Prostate gland (tissue), 2 donors: Measurements from ENCODE around the gene C18orf63.

ENCODE experiments used
- POLR2A ChIP-seq: fragments of 450-650 bp; IDR thresholded peaks from one replicate; pipeline ENCODE4 v1.6.1; 2016; ENCODE audit warnings: antibody characterized with exemption, mild to moderate bottlenecking
- TF ChIP-seq, protein P1 (sequence below), 4 experiments: fragments of 200-600 bp in 2 of 4; fragments of 450-650 bp in 2 of 4; sonication (generic) in 2 of 4; IDR thresholded peaks; 1 replicate in 3 of 4; 2 replicates in 1 of 4; pipeline ENCODE4 v1.5.1; 2016 to 2019; ENCODE audit warnings: antibody characterized with exemption in 4 of 4, mild to moderate bottlenecking in 2 of 4, moderate library complexity in 2 of 4

GRCh38 chr18:74271635-74272034 is 44.0 kb upstream of the C18orf63 start:
- TF ChIP-seq, protein P1, sequence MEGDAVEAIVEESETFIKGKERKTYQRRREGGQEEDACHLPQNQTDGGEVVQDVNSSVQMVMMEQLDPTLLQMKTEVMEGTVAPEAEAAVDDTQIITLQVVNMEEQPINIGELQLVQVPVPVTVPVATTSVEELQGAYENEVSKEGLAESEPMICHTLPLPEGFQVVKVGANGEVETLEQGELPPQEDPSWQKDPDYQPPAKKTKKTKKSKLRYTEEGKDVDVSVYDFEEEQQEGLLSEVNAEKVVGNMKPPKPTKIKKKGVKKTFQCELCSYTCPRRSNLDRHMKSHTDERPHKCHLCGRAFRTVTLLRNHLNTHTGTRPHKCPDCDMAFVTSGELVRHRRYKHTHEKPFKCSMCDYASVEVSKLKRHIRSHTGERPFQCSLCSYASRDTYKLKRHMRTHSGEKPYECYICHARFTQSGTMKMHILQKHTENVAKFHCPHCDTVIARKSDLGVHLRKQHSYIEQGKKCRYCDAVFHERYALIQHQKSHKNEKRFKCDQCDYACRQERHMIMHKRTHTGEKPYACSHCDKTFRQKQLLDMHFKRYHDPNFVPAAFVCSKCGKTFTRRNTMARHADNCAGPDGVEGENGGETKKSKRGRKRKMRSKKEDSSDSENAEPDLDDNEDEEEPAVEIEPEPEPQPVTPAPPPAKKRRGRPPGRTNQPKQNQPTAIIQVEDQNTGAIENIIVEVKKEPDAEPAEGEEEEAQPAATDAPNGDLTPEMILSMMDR (IDR thresholded peaks at IDR 0.05): no peak
- no peak for TF ChIP-seq POLR2A
